Nephron progenitor cell (in vitro differentiated cells): ENCODE results near the gene ARGLU1.

Experiments used
- DNase-seq: peaks from one replicate; pipeline ENCODE4 v3.0.0; 2021
- H3K27ac Mint-ChIP-seq: 2 replicates; pipeline ENCODE4 v1.8.0; 2021; ENCODE audit warnings: mild to moderate bottlenecking, moderate library complexity, mixed read lengths
- H3K27me3 Mint-ChIP-seq: 2 replicates; pipeline ENCODE4 v1.8.0; 2021; ENCODE audit warnings: mild to moderate bottlenecking, low read depth, mixed read lengths; ENCODE audit not compliant: poor library complexity
- H3K36me3 Mint-ChIP-seq: 2 replicates; pipeline ENCODE4 v1.8.0; 2021; ENCODE audit warnings: low read depth, mixed read lengths
- H3K4me1 Mint-ChIP-seq: 2 replicates; pipeline ENCODE4 v1.8.0; 2021; ENCODE audit warnings: mixed read lengths
- H3K4me3 Mint-ChIP-seq: 2 replicates; pipeline ENCODE4 v1.8.0; 2021; ENCODE audit warnings: mild to moderate bottlenecking, moderate library complexity, mixed read lengths
- H3K9me3 Mint-ChIP-seq: 2 replicates; pipeline ENCODE4 v1.8.0; 2021; ENCODE audit warnings: mild to moderate bottlenecking, moderate library complexity, mixed read lengths
- CTCF ChIP-seq: fragments of 200-600 bp; sonication (generic); IDR thresholded peaks from 2 replicates; pipeline ENCODE4 v1.5.0; 2021; ENCODE audit warnings: antibody characterized with exemption

ARGLU1 gene

DNA sequence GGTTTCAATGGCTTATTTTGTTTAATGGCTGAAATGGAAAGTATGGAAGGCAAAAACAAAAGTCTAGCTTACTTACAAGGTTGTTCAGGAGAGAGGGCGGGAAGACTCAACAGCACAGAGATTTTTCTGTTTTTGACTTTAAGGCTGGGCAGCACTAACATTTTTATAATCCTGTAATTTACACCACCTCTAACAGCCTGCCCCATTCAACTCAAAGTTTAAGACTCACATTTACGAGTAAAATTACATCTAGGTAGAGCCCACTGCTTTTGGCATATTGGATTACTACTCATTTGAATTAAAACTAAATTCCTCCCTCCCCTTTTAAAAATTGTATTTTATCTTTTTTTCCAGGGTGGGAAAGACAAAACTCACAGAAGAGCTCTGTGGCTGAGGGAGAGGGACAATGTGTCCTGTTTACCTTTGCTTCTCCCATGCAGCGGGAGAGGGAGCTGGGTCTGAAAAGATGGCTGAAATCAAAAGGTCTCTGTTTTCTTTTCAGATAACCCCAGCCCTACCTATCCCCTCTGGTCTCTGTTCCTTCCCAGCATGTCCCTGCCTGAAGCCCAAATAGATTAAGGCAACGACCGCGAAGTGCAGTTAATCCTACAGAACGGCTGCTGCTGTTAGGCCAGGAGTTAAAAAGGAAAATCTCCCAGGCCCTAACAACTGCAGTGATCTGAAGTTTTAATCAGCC, 39.1 kb downstream of the ARGLU1 start:
- DNase-seq: no peak
- Mint-ChIP-seq H3K27ac (peak overlapping the region; percentile 89), H3K36me3 (peaks cover 10% of the 10 kb centered on the region), H3K9me3 (no peaks in the 10 kb centered on the region), H3K4me1 (peaks cover 91% of the 10 kb centered on the region), H3K27me3 (peaks cover 7% of the 10 kb centered on the region), H3K4me3 (peak overlapping the region; percentile 98)
- no peak for TF ChIP-seq CTCF

GRCh38 chr13:106527826-106528225, 40.1 kb downstream of the ARGLU1 start:
- no peak for DNase-seq
- H3K27me3 Mint-ChIP-seq: peaks cover 7% of the 10 kb centered on the region

DNA sequence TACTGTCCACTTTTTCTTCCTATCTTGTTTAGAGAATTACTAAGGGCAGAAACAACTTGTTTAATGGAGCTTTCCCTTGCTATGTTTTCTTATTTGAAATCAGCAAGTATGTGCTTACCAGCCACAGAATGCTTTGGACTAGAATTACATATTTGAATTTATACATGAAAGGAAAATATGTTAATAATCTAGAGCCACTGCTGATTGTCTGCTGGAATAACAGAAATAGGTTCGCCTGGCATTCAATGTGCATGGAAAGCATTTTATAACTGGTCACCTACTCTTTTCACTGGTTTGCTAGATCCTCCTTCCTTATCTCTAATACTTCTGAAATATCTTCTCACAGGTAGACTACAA, 40.5 kb downstream of the ARGLU1 start:
- no peaks in the 10 kb centered on the region for H3K9me3 Mint-ChIP-seq
- no peak for DNase-seq
- peak overlapping the region; percentile 89 for H3K27ac Mint-ChIP-seq
- no peak for TF ChIP-seq CTCF
- peaks cover 10% of the 10 kb centered on the region for H3K36me3 Mint-ChIP-seq
- H3K4me3 Mint-ChIP-seq: peak overlapping the region; percentile 98
- H3K4me1 Mint-ChIP-seq: peaks cover 96% of the 10 kb centered on the region
- H3K27me3 Mint-ChIP-seq: peaks cover 7% of the 10 kb centered on the region

More at GRCh38 chr13:106527826-106528225, 40.1 kb downstream of the ARGLU1 start:
- H3K9me3 Mint-ChIP-seq: no peaks in the 10 kb centered on the region
- peaks cover 10% of the 10 kb centered on the region for H3K36me3 Mint-ChIP-seq
- H3K4me1 Mint-ChIP-seq: peaks cover 96% of the 10 kb centered on the region
- peak overlapping the region; percentile 89 for H3K27ac Mint-ChIP-seq
- no peak for TF ChIP-seq CTCF
- peak overlapping the region; percentile 98 for H3K4me3 Mint-ChIP-seq

DNA sequence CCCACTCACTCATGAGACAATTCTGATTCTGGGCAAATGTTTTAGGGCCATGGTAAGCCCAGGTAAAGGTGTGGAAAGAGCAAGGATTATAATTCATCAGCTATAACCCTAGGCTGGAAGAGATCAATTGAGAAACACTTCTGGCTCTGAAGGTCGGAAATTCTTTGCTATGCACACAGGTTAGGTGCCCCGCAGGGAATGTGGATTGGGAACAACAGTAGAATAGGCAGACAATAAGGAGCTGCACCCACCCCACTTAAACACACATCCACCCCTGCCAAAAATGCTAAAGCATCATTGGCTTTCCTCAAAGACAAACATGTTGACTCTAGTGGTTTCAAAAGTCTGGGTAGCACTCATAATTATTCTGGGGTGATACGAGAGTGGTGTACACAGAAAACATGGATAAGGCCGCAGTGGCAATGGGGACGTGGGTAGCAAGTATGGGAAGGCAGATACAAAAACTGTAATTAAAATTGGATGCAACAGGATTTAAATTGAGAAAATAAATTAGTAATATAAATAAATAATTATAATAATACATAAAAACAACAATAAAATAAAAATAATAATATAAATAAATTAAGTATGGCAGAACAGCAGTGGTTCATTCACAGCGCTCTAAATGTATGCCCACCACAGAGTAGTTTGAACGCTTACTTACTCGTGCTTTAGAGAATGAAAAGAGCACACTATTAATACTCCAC, 41.0 kb downstream of the ARGLU1 start:
- no peak overlapping the region for H3K27ac Mint-ChIP-seq
- peaks cover 97% of the 10 kb centered on the region for H3K4me1 Mint-ChIP-seq
- no peaks in the 10 kb centered on the region for H3K9me3 Mint-ChIP-seq
- peaks cover 7% of the 10 kb centered on the region for H3K27me3 Mint-ChIP-seq
- no peak for TF ChIP-seq CTCF
- peaks cover 10% of the 10 kb centered on the region for H3K36me3 Mint-ChIP-seq
- peak overlapping the region; percentile 65 for H3K4me3 Mint-ChIP-seq
- DNase-seq: no peak

GRCh38 chr13:106525865-106526264, 42.1 kb downstream of the ARGLU1 start:
- H3K27ac Mint-ChIP-seq: no peak overlapping the region

More at GRCh38 chr13:106525865-106526264, 42.1 kb downstream of the ARGLU1 start:
- TF ChIP-seq CTCF: no peak
- Mint-ChIP-seq H3K36me3 (peaks cover 10% of the 10 kb centered on the region), H3K4me1 (peaks cover 97% of the 10 kb centered on the region), H3K27me3 (peaks cover 7% of the 10 kb centered on the region), H3K4me3 (no peak overlapping the region), H3K9me3 (no peaks in the 10 kb centered on the region)
- DNase-seq: no peak
